ENCODE data around the gene ATF6.

The ATF6 gene

DNA sequence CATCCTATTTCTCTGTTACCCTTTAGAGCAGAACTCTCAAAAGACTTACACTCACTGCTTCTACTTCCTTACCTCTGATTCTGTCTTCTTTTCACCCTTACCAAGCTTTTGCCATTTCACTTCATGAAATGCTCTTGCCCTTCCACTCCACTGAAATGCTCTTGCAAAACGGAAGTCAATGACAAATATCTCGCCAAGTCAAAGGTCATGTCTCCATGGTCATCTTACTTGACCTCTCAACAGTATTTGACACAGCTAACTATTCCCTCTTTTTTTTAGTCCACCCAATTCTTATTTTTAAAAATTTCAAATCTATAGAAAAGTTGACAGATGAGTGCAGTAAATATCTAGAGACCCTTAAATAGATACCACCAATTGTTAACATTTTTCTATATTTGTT, 149.9 kb downstream of the ATF6 start:
- no peak overlapping the region for H3K4me3 ChIP-seq (ENCODE audit: low read depth, low read length)
- no peak overlapping the region for H3K27ac ChIP-seq
- no peaks in the 10 kb centered on the region for H3K36me3 ChIP-seq (replicated peaks)
- in situ Hi-C loops (cut with HindIII; ENCODE audit: low pct_ligation_motif_present, low sequenced_read_pairs), result no loop called here
- no peak for DNase-seq
- H3K27me3 ChIP-seq (replicated peaks), result no peaks in the 10 kb centered on the region
- TF ChIP-seq, protein P1, sequence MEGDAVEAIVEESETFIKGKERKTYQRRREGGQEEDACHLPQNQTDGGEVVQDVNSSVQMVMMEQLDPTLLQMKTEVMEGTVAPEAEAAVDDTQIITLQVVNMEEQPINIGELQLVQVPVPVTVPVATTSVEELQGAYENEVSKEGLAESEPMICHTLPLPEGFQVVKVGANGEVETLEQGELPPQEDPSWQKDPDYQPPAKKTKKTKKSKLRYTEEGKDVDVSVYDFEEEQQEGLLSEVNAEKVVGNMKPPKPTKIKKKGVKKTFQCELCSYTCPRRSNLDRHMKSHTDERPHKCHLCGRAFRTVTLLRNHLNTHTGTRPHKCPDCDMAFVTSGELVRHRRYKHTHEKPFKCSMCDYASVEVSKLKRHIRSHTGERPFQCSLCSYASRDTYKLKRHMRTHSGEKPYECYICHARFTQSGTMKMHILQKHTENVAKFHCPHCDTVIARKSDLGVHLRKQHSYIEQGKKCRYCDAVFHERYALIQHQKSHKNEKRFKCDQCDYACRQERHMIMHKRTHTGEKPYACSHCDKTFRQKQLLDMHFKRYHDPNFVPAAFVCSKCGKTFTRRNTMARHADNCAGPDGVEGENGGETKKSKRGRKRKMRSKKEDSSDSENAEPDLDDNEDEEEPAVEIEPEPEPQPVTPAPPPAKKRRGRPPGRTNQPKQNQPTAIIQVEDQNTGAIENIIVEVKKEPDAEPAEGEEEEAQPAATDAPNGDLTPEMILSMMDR (IDR thresholded peaks at IDR 0.05; ENCODE audit: low read depth, low read length, missing control alignments), result no peak

DNA sequence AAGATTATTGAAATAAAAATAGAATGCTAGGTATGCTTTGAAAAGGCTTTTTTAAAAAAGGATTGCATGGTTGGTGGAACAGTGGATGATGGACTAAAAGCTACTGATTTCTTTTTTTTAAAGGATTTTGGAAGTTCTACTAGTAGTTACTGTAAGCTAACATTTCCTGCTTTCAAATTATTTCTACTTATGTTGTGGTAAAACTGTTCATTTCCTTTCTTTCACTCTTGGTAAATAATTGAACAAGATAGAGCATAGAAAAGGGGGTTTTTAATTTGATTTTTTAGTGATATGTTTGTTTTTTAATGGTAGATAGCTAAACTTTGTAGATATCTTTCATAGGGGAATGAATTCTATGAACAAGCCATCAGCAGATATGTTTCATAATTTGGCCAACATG, 153.1 kb downstream of the ATF6 start:
- no peak for DNase-seq
- TF ChIP-seq, protein P1 (IDR thresholded peaks at IDR 0.05; ENCODE audit: low read depth, low read length, missing control alignments), result no peak
- Histone ChIP-seq H3K36me3 (replicated peaks) (no peaks in the 10 kb centered on the region), H3K27me3 (replicated peaks) (no peaks in the 10 kb centered on the region), H3K27ac (no peak overlapping the region), H3K4me3 (ENCODE audit: low read depth, low read length) (no peak overlapping the region)
- in situ Hi-C loops (cut with HindIII; ENCODE audit: low pct_ligation_motif_present, low sequenced_read_pairs), result no loop called here

DNA sequence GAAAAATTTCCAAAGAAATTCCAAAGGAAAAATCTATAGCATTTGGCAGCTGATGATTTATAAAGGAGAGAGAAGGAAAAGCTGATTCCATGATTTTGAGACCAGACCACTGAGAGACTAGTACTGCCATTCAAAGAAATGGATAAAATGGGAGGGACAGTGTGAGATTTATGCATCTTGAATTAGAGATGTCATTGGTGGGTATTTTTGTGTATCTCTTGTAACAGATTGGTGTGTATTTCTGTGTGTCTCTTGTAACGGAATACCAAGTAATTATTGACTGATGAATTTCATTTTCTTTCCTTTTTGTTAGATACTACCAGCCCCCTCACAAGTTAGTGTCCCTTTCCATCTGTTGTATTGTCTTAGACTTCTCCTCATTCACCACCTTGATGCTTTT, 155.4 kb downstream of the ATF6 start:
- Histone ChIP-seq H3K36me3 (replicated peaks) (no peaks in the 10 kb centered on the region), H3K27ac (peak overlapping the region; percentile 39), H3K27me3 (replicated peaks) (no peaks in the 10 kb centered on the region), H3K4me3 (ENCODE audit: low read depth, low read length) (no peak overlapping the region)
- TF ChIP-seq, protein P1 (IDR thresholded peaks at IDR 0.05; ENCODE audit: low read depth, low read length, missing control alignments), result no peak
- DNase-seq, result no peak
- in situ Hi-C loops (cut with HindIII; ENCODE audit: low pct_ligation_motif_present, low sequenced_read_pairs), result no loop called here

DNA sequence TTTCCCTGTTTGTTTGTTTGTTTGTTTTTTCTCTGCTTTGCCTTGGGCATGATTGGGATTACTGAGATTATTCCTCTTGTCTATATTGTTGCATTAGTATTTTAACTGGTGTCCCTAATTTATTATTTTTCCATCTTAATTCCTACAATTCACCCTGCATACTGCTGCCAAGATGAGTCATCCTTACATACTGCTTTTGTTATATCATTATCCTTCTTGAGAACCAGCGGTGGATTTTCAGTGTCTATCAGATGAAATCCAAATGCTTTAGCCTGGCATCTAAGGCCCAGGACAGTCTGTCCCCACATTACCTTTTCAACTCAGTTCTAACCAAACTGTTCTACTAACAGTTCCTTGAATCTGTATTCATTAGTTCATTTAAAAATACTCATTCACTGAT, 155.9 kb downstream of the ATF6 start:
- Histone ChIP-seq H3K36me3 (replicated peaks) (no peaks in the 10 kb centered on the region), H3K27me3 (replicated peaks) (no peaks in the 10 kb centered on the region), H3K27ac (peak overlapping the region; percentile 39), H3K4me3 (ENCODE audit: low read depth, low read length) (no peak overlapping the region)
- TF ChIP-seq, protein P1 (IDR thresholded peaks at IDR 0.05; ENCODE audit: low read depth, low read length, missing control alignments), result no peak
- DNase-seq, result peak; percentile 39
- in situ Hi-C loops (cut with HindIII; ENCODE audit: low pct_ligation_motif_present, low sequenced_read_pairs), result no loop called here

DNA sequence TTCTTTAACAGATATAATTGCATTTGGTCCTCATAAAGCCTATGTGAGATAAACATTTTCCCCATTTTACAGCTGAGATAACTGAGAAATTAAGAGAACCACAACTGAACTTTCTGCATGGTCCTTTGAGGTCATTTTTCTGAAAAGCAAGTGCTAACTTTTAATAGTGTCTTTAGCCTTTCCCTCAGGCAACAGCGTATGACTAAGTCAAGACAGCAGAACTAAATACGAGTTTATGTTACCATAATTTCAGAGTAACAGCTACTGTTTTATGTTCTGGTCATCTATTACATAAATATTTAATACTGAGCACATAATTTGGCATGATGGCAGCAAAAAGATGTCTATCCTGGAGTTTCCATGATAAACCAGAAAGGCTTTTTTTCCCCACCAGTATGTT, 161.9 kb downstream of the ATF6 start:
- Histone ChIP-seq H3K4me3 (ENCODE audit: low read depth, low read length) (no peak overlapping the region), H3K36me3 (replicated peaks) (no peaks in the 10 kb centered on the region), H3K27ac (no peak overlapping the region), H3K27me3 (replicated peaks) (no peaks in the 10 kb centered on the region)
- no peak for DNase-seq
- TF ChIP-seq, protein P1 (IDR thresholded peaks at IDR 0.05; ENCODE audit: low read depth, low read length, missing control alignments), result no peak
- in situ Hi-C loops (cut with HindIII; ENCODE audit: low pct_ligation_motif_present, low sequenced_read_pairs), result no loop called here

DNA sequence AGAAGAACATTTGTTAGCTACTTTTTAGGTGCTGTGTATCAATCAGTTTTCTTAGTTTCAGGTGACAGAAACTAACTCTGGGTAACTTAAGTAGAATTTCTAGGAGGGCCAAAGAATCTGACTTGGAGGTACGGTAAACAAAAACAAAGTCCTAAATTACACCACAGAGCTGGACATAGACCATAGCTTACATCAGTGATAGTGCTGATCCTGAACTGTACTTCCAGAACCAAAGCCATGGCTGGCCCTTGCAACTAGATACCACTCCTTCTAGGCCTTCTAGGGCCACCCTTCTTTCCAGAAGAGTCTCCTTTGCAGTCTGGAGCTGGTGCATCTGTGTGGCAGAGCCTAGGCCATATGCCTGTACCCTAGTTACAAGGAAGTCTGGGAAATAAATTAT, 163.0 kb downstream of the ATF6 start:
- TF ChIP-seq, protein P1 (IDR thresholded peaks at IDR 0.05; ENCODE audit: low read depth, low read length, missing control alignments), result no peak
- DNase-seq, result no peak
- no peaks in the 10 kb centered on the region for H3K27me3 ChIP-seq (replicated peaks)
- no peaks in the 10 kb centered on the region for H3K36me3 ChIP-seq (replicated peaks)
- H3K27ac ChIP-seq, result no peak overlapping the region
- in situ Hi-C loops (cut with HindIII; ENCODE audit: low pct_ligation_motif_present, low sequenced_read_pairs), result no loop called here
- no peak overlapping the region for H3K4me3 ChIP-seq (ENCODE audit: low read depth, low read length)
